ENCODE data around the gene CDH16. TPM values are rescaled to one million over a fixed set of nuclear protein-coding genes. Genes with fewer than 3 reads are reported as not detected.
"Not testable (repeated sequence)": the region's sequence is repeated elsewhere in the genome, so short reads cannot be mapped to it uniquely, and the experiment has no call there.

Gene CDH16
- total RNA-seq = not detected

- peaks cover 6% of the 10 kb centered on the region for H3K27me3 ChIP-seq (ENCODE audit: insufficient read depth, low read length)
- H3K4me3 ChIP-seq (ENCODE audit: low read length) = no peak within 1 kb of the TSS
- H3K4me1 ChIP-seq (ENCODE audit: insufficient read depth, low read length) = no peaks in the 10 kb centered on the region
- H3K9me3 ChIP-seq (ENCODE audit: low read depth, low read length) = no peaks in the 10 kb centered on the region
These were observed at the start of gene CDH16 for GRCh38 chr16:66918803-66919568. Gene CDH16 (minus strand): TSS chr16:66918885. CDS start chr16:66918065, 820 bp downstream.

GRCh38 chr16:66964049-66964448 lies 45.4 kb upstream of the CDH16 start:
- Histone ChIP-seq H3K9me3 (ENCODE audit: low read depth, low read length) (no peaks in the 10 kb centered on the region), H3K4me3 (ENCODE audit: low read length) (no peak overlapping the region), H3K27me3 (ENCODE audit: insufficient read depth, low read length) (no peaks in the 10 kb centered on the region), H3K4me1 (ENCODE audit: insufficient read depth, low read length) (peaks cover 29% of the 10 kb centered on the region)

- Histone ChIP-seq H3K4me1 (ENCODE audit: insufficient read depth, low read length) (peaks cover 39% of the 10 kb centered on the region), H3K27me3 (ENCODE audit: insufficient read depth, low read length) (no peaks in the 10 kb centered on the region), H3K9me3 (ENCODE audit: low read depth, low read length) (no peaks in the 10 kb centered on the region), H3K4me3 (ENCODE audit: low read length) (no peak overlapping the region)
These were observed 43.2 kb upstream of the CDH16 start for GRCh38 chr16:66961914-66962313.

- H3K4me1 ChIP-seq (ENCODE audit: insufficient read depth, low read length) = peaks cover 39% of the 10 kb centered on the region
- H3K27me3 ChIP-seq (ENCODE audit: insufficient read depth, low read length) = no peaks in the 10 kb centered on the region
- H3K9me3 ChIP-seq (ENCODE audit: low read depth, low read length) = no peaks in the 10 kb centered on the region
- H3K4me3 ChIP-seq (ENCODE audit: low read length) = no peak within 1 kb of the TSS
These were observed 42.5 kb upstream of the CDH16 start, which contains the start of gene CES3 for GRCh38 chr16:66961065-66961744. Gene CES3 (plus strand): TSS chr16:66961266. CDS start chr16:66961308, 42 bp downstream.

GRCh38 chr16:66960270-66960669 lies 41.6 kb upstream of the CDH16 start:
- no peaks in the 10 kb centered on the region for H3K9me3 ChIP-seq (ENCODE audit: low read depth, low read length)
- peaks cover 39% of the 10 kb centered on the region for H3K4me1 ChIP-seq (ENCODE audit: insufficient read depth, low read length)
- H3K4me3 ChIP-seq (ENCODE audit: low read length) = no peak overlapping the region
- no peaks in the 10 kb centered on the region for H3K27me3 ChIP-seq (ENCODE audit: insufficient read depth, low read length)

- no peaks in the 10 kb centered on the region for H3K9me3 ChIP-seq (ENCODE audit: low read depth, low read length)
- H3K27me3 ChIP-seq (ENCODE audit: insufficient read depth, low read length) = no peaks in the 10 kb centered on the region
- H3K4me1 ChIP-seq (ENCODE audit: insufficient read depth, low read length) = peaks cover 39% of the 10 kb centered on the region
- H3K4me3 ChIP-seq (ENCODE audit: low read length) = no peak overlapping the region
These were observed 41.0 kb upstream of the CDH16 start for GRCh38 chr16:66959704-66960161.

GRCh38 chr16:66958857-66959703 lies 40.4 kb upstream of the CDH16 start:
- Histone ChIP-seq H3K9me3 (ENCODE audit: low read depth, low read length) (no peaks in the 10 kb centered on the region), H3K4me1 (ENCODE audit: insufficient read depth, low read length) (peaks cover 39% of the 10 kb centered on the region), H3K27me3 (ENCODE audit: insufficient read depth, low read length) (no peaks in the 10 kb centered on the region), H3K4me3 (ENCODE audit: low read length) (no peak overlapping the region)

GRCh38 chr16:66956154-66956457 lies 37.4 kb upstream of the CDH16 start:
- peaks cover 30% of the 10 kb centered on the region for H3K4me1 ChIP-seq (ENCODE audit: insufficient read depth, low read length)
- H3K27me3 ChIP-seq (ENCODE audit: insufficient read depth, low read length) = peaks cover 14% of the 10 kb centered on the region
- H3K4me3 ChIP-seq (ENCODE audit: low read length); H3K9me3 ChIP-seq (ENCODE audit: low read depth, low read length): not testable (repeated sequence)

- H3K4me1 ChIP-seq (ENCODE audit: insufficient read depth, low read length) = peaks cover 24% of the 10 kb centered on the region
- H3K27me3 ChIP-seq (ENCODE audit: insufficient read depth, low read length) = peaks cover 20% of the 10 kb centered on the region
- not testable (repeated sequence) for H3K9me3 ChIP-seq (ENCODE audit: low read depth, low read length); H3K4me3 ChIP-seq (ENCODE audit: low read length)
These were observed 36.9 kb upstream of the CDH16 start for GRCh38 chr16:66955363-66956153.

GRCh38 chr16:66954097-66954659 lies 35.5 kb upstream of the CDH16 start:
- Histone ChIP-seq H3K27me3 (ENCODE audit: insufficient read depth, low read length) (peaks cover 33% of the 10 kb centered on the region), H3K4me3 (ENCODE audit: low read length) (no peak overlapping the region), H3K4me1 (ENCODE audit: insufficient read depth, low read length) (peaks cover 12% of the 10 kb centered on the region), H3K9me3 (ENCODE audit: low read depth, low read length) (no peaks in the 10 kb centered on the region)

GRCh38 chr16:66953462-66954096 lies 34.9 kb upstream of the CDH16 start:
- H3K4me1 ChIP-seq (ENCODE audit: insufficient read depth, low read length) = peaks cover 10% of the 10 kb centered on the region
- H3K9me3 ChIP-seq (ENCODE audit: low read depth, low read length) = no peaks in the 10 kb centered on the region
- H3K4me3 ChIP-seq (ENCODE audit: low read length) = no peak overlapping the region
- H3K27me3 ChIP-seq (ENCODE audit: insufficient read depth, low read length) = peaks cover 39% of the 10 kb centered on the region

- Histone ChIP-seq H3K9me3 (ENCODE audit: low read depth, low read length) (no peaks in the 10 kb centered on the region), H3K4me3 (ENCODE audit: low read length) (no peak overlapping the region), H3K4me1 (ENCODE audit: insufficient read depth, low read length) (peaks cover 16% of the 10 kb centered on the region), H3K27me3 (ENCODE audit: insufficient read depth, low read length) (peaks cover 44% of the 10 kb centered on the region)
These were observed 33.9 kb upstream of the CDH16 start for GRCh38 chr16:66952430-66953110.

GRCh38 chr16:66950971-66951790 lies 32.5 kb upstream of the CDH16 start:
- Histone ChIP-seq H3K4me1 (ENCODE audit: insufficient read depth, low read length) (peaks cover 16% of the 10 kb centered on the region), H3K4me3 (ENCODE audit: low read length) (no peak overlapping the region), H3K9me3 (ENCODE audit: low read depth, low read length) (no peaks in the 10 kb centered on the region), H3K27me3 (ENCODE audit: insufficient read depth, low read length) (peaks cover 44% of the 10 kb centered on the region)
